NCI-H2196 (cell line): ENCODE data around the gene CREB3L1.
A peak's percentile ranks its signal among the peaks of the same experiment; 100 is the strongest.
"Not testable (repeated sequence)": the region's sequence is repeated elsewhere in the genome, so short reads cannot be mapped to it uniquely, and the experiment has no call there.

ENCODE experiments used
- DNase-seq: peaks from one replicate; lab custom pipeline; 2025; ENCODE audit not compliant: unreplicated experiment; lab: John Stamatoyannopoulos, UW

Gene CREB3L1

DNA sequence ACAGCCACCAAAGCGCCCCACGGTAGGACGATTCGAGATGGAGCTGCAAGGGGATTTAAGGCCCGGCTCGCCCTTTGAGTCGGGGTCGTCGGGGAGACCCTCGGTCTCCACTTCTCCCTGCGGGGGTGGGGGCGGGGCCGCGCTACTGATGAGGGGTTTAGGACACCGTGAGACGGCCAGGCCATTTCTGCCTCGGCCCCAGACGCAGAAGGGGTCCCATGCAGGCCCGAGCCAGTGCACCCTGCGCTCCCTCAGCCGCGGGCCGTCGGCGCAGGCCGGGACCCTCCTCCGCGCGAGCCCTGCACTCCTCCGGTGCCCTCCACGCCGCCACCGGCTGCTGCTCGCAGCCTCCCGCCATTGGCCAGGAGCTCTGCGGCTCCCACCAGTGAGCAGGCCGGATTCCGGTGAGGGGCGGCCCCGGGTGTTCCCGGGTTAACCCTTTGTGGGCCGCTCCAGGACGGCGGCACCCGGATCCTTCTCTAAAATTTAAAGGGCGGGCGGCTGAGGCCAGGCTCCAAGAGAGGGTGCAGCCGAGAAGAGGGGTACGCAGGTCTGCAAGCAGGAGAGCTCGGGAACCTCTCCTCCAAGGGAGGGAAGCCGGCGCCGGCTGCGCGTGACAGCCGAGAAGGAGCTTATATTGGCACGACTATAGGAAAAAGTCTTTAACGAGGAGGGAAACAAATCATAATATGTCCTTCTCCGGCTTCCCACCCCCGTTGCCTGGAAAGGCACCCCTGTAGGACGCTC is 18.0 kb downstream of the CREB3L1 start:
- DNase-seq = peak; percentile 76

DNA sequence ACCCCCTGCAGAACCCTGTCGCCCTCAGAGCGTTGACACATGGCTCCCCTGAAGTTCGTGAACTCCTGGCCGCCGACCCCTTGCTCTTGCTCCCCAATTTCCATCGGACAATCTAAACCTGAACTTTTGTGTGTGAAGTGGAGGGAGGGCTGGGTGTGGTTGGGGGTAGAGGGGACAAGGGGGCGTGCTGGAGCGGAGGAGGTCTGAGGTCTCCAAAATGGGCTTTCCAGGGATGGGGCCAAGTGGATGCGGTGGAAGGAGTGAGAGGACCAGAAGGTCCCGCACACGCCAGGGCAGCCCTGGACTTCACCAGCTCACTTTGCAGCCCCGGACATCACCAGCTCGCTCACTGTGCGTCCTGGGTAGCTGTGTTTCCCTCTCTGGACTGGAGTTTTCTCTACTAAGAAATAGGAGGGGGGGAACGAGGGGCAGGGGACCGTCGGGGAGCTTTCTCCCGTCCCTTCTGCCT is 18.6 kb downstream of the CREB3L1 start:
- no peak for DNase-seq

DNA sequence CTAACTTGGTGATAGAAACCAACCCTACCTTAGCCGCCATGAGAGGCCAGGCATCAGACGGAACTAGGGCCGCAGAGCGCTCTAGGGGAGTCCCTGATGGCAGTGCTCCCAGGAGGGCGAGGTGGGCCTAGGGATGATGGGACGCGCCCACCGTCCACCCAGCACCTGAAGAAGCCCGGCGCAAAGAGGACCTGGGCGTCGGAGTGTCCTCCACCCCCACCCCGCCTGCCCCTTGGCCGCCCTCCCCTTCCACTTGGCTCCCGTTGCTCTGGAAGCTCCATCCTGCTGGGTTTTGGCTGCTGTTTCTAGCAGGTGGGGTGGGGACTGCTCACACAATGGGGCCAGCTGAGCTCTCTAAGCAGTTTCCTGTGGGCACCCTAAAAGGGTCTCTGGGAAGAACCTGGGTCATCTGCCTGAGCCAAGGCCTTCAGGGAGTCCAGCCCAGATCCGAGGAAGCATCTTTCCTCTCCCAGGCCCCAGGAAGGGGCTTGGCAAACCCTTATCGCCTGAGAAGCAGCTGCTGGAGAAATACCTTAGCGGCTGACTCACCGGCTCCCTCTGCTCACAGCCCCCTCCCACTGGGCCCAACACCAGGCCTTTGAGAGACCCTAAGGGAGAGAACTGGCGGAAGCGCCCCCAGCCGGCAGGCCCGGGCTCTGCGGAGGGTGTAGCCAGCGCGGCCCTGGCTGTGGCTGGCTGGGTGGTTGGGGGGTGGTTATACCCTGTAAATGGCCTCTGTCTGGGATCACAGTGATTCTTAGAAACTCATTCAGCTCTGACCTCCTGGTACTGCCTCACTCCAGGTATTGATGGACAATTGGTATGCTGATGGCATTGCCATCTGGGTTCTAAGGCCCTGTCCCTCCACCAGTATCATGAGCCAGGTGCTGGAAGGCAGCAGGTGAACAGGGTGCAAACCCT is 19.3 kb downstream of the CREB3L1 start:
- DNase-seq = no peak

DNA sequence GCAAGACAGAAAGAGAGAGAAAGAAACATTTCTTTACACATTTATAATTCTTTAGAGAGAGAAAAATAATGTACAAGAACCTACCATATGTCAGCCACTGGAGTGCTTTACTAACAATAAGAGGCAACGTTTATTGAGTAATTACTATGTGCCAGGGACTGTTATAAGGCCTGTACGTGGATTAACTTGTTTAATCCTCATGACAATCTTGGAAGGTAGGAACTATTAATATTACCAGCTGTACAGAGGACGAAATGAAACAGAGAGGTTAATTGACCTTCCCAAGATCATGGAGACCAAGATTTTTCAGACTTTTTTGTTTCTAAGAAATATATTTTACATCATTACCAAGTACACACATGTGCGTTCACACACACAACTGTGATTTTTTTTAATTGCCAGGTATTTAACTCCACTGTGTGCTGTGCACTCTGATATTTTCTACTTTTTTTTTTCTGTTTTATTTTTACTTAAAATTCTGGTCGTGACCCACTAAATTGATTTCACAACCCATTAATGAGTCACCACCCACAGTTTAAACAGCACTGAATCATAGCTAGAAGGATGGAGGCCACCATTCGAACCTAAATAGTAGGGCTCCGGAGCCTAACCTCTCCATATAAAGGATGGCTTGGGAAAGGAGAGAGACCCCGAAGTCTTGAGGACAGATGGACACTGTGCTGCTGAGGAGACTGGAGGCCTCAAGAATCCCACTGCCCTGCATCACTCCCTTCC is 21.4 kb downstream of the CREB3L1 start:
- DNase-seq = no peak

DNA sequence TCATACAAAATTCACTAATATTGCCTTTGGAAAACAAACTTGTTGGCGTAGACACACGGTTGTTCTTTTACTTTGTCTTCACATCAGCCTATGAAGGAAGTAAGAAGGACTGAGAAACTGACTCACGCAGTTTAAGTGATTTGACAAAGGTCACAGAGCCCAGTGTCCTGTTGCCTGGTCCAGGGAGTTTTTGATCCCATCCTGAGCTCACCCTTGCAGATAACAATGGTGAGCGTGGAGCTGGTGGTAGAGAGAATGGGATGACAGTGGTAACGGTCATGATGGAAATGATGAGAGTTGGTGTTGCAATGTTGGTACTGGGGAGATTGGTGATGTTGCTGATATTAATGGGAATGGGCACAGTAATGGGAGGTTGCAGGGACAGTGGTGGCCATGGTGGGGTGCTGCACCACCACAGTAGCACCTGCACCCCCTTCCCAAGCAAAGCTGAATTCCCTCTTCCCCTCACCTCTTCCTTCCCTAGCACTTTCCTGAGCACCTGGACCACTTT is 22.0 kb downstream of the CREB3L1 start:
- no peak for DNase-seq

DNA sequence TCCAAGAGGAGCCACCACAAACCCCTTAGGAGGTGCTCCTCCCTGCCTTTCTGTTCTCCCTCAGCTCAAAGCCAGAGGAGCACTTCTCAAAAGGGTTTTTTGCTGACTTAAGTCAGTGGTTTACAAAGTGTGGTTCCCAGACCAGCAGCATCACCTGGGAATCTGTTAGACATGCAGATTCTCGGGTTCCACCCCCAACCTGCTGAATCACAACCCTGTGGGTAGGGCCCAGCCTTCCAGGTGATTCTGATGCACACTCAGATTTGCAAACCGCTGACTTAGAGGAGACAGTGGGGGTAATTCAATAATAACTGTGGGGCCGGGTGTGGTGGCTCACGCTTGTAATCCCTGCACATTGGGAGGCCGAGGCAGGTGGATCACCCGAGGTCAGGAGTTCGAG is 22.8 kb downstream of the CREB3L1 start:
- no peak for DNase-seq

DNA sequence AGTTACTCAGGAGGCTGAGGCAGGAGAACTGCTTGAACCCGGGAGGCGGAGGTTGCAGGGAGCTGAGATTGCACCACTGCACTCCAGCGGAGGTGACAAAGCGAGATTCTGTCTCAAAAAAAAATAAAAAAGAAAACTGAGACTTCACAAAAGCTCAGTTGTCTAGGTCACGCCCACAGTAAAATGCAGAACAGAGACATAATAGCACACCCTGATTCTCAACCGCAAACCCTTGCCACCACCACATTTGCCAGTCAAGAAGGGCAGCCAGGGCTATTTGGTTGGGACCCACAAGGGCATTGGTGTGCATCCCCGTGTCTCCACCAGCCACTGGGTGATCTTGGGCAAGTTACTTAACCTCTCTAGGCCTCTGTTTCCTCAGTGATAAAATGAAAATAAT is 25.4 kb downstream of the CREB3L1 start:
- no peak for DNase-seq

DNA sequence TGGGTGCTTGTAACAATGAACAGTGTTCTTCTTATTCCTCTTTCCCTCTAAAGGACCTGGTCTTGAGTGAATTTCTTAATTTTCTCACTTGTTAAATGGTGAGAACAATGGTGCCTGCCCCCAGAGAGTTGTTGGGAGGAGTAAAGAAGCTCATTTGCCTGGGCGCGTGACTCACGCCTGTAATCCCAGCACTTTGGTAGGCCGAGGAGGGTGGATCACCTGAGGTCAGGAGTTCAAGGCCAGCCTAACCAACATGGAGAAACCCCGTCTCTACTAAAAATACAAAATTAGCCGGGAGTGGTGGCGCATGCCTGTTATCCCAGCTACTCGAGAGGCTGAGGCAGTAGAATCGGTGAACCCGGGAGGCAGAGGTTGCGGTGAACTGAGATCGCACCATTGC is 26.6 kb downstream of the CREB3L1 start:
- not testable (repeated sequence) for DNase-seq

DNA sequence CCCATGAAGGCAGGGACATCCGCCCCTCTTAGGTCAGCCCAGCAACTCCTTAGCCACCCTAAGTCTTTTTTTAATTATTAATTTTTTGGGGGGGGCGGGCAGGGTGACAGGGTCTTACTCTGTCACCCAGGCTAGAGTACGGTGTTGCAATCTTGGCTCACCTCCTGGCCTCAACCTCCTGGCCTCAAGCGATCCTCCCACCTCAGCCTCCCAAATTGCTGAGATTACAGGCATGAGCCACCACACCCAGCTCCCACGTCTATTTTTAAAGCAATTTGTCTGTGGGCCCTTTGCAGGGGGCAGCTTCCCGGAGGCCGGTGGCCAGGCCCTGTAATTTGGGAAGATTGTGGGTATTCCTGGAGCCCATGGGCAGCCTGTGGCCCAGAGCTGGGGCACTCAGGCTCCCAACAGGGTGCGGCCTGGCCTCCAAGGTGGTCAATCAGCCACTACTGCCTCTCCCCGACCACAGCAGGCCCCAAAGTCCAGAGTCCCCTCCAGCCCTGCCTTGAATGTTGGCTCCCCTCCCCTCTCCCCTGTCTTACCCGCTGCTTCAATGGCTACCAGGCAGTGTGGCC is 27.2 kb downstream of the CREB3L1 start:
- no peak for DNase-seq

DNA sequence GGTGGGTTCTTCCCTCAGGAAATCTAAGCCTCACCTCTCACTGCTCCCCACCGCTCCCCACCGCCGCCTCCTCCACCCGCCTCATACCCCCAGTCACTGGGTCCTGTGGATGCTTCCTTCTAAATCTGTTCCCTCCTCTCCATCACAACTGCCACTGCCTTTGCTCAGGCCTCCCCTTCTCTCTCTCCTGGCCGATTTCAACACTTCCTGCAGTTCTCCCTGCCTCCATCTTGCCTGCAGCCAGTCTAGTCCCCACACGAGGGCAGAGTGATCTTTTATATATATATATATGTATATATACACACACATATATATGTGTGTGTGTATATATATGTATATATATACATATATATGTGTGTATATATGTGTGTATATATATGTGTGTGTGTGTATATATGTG is 27.8 kb downstream of the CREB3L1 start:
- DNase-seq = no peak

DNA sequence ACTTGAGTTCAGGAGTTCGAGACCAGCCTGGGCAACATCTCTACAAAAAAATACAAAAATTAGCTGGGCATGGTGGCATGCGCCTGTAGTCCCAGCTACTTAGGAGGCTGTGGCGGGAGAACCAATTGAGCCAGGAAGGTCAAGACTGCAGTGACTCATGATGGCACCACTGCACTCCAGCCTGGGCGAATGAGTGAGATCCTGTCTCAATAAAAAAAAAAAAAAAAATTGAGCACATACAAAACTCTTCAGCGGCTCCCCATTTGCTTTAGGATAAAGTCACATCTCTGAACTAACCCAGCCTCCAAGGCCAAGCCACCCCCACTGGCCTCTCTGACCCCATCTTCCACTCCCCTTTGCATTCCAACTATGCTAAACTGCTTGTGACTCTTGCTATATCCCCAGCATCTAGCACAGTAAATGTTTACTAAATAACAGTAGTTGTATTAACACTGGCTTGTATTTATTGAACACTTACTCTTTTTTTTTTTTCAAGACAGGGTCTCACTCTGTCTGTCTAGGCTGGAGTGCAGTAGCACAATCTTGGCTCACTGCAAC is 28.9 kb downstream of the CREB3L1 start:
- DNase-seq = no peak

DNA sequence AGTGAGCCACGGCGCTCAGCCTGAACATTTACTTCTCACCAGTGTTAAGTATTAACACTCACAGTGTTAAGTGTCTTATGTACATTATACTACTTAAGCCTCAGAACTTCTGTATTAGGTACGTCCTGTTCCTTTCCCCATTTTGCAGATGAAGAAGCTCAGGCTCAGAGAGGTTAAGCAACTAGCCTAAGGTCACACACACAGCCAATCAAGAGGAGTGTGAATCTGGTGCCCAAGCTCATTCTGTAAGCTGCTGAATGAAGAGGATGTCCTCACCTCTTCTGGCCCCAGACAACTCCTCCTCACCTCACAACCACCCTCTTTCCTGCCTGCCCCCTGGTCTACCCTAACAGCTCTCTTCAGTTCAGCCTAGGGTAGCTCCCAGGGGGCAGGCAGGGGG is 29.9 kb downstream of the CREB3L1 start:
- DNase-seq = no peak

DNA sequence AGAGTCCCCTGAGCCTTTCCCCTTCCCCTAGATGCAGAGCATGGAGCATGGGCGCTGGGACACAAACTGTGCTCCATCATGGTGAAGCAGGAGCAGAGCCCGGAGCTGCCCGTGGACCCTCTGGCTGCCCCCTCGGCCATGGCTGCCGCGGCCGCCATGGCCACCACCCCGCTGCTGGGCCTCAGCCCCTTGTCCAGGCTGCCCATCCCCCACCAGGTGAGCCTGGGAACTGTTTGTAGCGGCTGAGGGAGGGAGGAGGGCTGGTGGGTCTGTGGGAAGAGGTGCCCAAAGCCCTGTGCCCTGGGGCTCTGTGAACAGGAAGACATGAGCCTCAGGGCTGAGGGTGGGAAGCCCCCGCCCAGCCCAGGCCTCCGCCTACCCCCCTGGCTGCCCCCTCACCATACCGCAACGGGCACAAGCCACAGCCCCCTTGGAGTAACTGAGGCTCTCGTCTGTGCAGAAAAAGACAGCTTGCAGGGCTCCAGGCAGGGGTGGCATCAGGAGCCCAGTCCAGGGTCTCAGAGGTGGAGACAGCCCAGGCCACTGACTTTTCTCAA is 30.4 kb downstream of the CREB3L1 start:
- no peak for DNase-seq

DNA sequence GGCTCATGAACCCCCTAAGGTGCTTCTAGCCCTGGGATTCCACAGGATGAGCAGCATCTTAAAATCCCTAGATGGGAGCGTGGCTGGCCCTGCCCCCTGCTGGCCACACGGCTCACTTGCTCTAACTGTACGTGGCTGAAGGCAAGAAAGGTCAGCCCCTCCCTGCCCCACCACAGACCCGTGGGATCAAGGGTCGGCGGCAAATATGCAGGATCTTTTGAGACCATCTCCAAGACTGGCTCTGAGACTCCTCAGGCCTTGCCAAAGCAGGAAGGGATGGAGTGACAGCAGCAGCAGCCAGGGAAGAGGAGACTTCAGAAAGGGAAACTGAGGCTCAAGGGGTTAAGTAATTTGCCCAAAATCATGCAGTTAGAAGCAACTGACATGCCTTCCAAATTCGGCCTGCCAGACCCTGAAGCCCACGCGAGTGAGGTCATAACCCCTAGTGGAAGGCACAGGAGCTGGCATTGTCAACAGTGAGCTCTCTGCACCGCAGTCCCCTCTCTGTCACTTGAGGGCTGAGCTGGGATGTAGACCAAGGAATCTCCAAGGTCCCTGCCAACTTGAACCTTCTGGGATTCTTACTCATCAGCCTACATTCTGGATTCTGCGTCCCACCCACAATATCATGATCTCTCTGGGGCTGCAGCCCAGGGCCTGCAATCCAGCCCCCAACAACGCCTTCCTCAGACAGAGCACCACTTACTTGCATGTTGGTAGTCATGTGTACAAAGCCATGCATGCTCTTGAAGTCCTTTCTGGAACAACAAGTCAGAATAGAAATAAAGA is 31.4 kb downstream of the CREB3L1 start:
- DNase-seq = peak; percentile 67

DNA sequence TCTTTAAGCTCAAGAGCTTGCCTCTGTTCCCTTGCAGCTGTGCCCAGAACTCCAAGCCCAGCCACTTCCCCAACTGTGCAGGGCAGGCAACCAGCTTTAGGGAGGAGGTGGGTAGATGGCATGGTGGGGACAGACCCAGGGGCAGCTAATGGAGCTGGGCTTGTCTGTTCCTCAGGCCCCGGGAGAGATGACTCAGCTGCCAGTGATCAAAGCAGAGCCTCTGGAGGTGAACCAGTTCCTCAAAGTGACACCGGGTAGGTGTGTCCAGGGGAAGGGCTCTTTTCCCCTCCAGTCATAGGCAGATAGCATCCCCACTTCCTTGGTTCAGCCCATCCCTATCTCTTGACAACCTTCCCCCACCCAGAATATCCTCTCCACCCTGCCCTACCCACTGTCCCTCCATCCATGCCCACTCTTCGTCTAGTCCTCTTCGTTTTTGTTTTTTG is 32.4 kb downstream of the CREB3L1 start:
- DNase-seq = no peak

DNA sequence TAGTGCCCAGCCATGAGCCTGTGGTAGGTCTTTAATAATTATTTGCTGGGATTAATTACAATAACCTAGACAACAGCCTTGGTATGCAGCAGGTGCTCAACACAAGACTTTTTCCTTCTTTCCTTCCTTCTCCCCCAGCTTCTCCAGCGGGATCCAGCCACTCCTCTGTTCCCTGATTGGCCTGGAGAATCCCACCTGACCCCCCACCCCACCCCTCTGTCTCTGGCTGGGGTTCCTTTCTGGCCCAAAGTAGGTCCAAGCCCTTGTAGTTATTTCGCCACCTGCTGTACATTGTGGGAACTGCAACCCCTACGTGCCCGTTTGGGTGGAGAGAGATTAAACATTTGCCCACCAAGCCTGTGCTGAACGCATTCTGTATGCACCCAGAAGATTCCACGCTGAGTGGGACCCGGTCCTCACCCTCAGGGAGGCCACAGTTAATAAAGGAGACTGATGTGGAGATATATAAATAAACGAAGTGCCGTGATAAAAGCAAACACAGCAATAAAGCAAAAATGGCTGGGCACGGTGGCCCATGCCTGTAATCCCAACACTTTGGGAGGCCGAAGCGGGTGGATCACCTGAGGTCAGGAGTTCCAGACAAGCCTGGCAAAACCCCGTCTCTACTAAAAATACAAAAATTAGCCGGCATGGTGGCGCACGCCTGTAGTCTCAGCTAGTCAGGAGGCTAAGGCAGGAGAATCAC is 37.7 kb downstream of the CREB3L1 start:
- peak; percentile 57 for DNase-seq

DNA sequence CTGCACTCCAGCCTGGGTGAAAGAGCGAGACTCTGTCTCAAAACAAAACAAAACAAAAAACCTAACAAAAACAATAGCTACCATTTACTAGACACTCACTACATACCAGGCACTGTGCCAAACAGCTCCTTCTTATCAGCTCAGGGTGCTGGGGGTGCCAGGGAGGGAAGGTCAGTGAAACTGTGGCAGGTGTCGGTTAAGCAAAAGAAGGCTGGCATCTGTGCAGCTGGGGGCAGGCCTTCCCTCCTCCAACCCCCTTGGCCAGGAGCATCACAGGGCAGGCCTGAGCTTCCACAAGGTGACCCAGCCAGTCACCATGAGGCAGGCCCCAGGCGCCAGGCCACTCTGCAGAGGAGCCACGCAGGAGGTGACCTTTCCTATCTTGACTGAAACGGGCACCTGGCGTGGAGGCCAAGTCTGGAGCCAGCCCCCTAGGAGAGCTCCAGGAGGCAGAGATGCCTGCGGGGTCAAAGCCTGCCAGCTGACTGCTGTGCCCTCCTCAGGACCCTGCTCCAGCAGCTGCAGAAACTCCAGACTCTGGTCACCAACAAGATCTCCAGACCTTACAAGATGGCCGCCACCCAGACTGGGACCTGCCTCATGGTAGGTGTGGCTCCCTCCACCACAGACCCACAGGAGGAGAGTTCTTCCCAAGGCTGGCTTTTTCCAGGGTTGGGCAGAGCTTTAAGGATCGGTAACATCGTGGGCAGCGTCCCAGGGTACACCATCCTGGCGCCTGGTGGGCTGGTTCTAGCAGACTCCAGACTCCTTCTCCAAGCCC is 38.5 kb downstream of the CREB3L1 start:
- peak; percentile 80 for DNase-seq

DNA sequence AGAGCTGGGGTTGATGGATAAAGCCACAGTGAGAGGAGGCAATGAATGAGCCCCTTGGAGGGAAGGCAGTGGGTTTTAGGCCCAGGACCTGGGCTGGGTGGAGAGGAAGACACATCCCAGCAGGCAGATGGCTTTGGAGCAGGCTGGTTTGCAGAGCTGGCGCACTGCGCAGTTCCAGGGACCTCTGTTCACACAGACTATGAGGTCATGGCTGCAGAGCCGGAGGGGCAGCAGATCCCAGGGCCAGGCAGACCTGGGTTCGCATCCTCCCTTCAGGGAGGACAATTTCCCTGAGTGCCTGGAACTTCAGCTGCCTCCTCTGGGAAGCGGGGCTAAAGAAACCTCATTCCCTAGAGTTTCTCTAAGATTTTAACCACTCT is 41.6 kb downstream of the CREB3L1 start:
- DNase-seq = no peak
